Thyroid gland (tissue), 4 donors: ENCODE data around the gene UBQLNL. TPM values are rescaled to one million over a fixed set of nuclear protein-coding genes. Genes with fewer than 3 reads are reported as not detected.

Experiments used
- DNase-seq, 2 donors: peaks; one replicate each; pipeline ENCODE4 v3.0.0-alpha.2; 2019
- H3K27ac ChIP-seq, 3 donors: fragments of 200-600 bp; sonication (generic); 1 replicate in 2 of 3; 2 replicates in 1 of 3; pipeline ENCODE4 v1.5.1; 2016 to 2019; ENCODE audit warnings: mild to moderate bottlenecking in 1 of 3, moderate library complexity in 1 of 3
- H3K27me3 ChIP-seq: fragments of 200-600 bp; sonication (generic); one replicate; pipeline ENCODE4 v1.5.1; 2019
- H3K36me3 ChIP-seq, 2 donors: fragments of 200-600 bp; sonication (generic); one replicate each; pipeline ENCODE4 v1.5.1; 2016 to 2019
- H3K4me1 ChIP-seq, 2 donors: fragments of 200-600 bp; sonication (generic); one replicate each; pipeline ENCODE4 v1.5.1; 2017 to 2019
- H3K4me3 ChIP-seq, 3 donors: fragments of 200-600 bp; sonication (generic); replicated peaks in 1 of 3; 1 replicate in 2 of 3; 2 replicates in 1 of 3; pipeline ENCODE4 v1.5.1; 2016; ENCODE audit warnings: mild to moderate bottlenecking in 1 of 3
- H3K9me3 ChIP-seq: fragments of 200-600 bp; sonication (generic); one replicate; pipeline ENCODE4 v1.5.1; 2017
- POLR2A ChIP-seq, 2 donors: fragments of 450-650 bp; IDR thresholded peaks; one replicate each; pipeline ENCODE4 v1.6.1; 2017; ENCODE audit warnings: antibody characterized with exemption in 2 of 2, mild to moderate bottlenecking in 2 of 2, moderate library complexity in 1 of 2
- WGBS, 2 donors: methylation state at CpG; one replicate each; pipeline ENCODE4 v1.1.5; 2017; 5-methylcytosine and 5-hydroxymethylcytosine counted together
- intact Hi-C: fragments of 100-400 bp; cut with DNase I; formaldehyde crosslinking; loops from one replicate; pipeline ENCODE4 v1.15.1; 2023
- total RNA-seq, 4 donors: library from RNA; depleted of rRNA; stranded (reverse); fragments of >200 nt; gene quantifications; one replicate each; pipeline ENCODE4 v1.2.3, GENCODE V29; 2016
- TF ChIP-seq, protein P1 (sequence below), 6 experiments: fragments of 200-600 bp in 3 of 6; fragments of 450-650 bp in 3 of 6; sonication (generic) in 3 of 6; IDR thresholded peaks; one replicate each; pipeline ENCODE4 v1.5.1; 2016 to 2019; ENCODE audit warnings: antibody characterized with exemption in 6 of 6, mild to moderate bottlenecking in 2 of 6, inconsistent platforms in 1 of 6, moderate library complexity in 1 of 6

The UBQLNL gene
- total RNA-seq, 4 donors from 2014 or later: 0.54 to 2.0 (median 0.87) TPM

DNA sequence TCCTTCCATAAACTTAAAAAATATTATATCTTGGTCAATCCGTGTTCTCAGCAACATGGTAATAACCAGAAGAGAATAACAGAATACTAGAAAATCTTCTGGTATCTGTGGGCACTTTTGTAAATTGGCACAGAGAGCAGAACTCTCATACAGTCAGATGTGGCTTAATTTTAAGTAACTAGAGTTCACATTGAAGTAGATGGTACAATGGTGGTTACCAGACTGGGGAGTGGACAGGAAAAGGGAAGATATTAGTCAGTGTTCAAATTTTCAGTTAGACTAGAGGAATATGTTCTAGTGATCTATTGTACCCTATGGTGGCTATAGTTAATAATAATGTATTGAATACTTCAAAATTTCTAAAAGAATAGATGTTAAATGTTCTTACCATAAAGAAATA lies 24.9 kb upstream of the UBQLNL start:
- Histone ChIP-seq H3K4me3 (no peak overlapping the region), H3K9me3 (no peaks in the 10 kb centered on the region), H3K4me1 (no peaks in the 10 kb centered on the region), H3K27ac (no peak overlapping the region), H3K36me3 (no peaks in the 10 kb centered on the region), H3K27me3 (no peaks in the 10 kb centered on the region)
- TF ChIP-seq, protein P1, sequence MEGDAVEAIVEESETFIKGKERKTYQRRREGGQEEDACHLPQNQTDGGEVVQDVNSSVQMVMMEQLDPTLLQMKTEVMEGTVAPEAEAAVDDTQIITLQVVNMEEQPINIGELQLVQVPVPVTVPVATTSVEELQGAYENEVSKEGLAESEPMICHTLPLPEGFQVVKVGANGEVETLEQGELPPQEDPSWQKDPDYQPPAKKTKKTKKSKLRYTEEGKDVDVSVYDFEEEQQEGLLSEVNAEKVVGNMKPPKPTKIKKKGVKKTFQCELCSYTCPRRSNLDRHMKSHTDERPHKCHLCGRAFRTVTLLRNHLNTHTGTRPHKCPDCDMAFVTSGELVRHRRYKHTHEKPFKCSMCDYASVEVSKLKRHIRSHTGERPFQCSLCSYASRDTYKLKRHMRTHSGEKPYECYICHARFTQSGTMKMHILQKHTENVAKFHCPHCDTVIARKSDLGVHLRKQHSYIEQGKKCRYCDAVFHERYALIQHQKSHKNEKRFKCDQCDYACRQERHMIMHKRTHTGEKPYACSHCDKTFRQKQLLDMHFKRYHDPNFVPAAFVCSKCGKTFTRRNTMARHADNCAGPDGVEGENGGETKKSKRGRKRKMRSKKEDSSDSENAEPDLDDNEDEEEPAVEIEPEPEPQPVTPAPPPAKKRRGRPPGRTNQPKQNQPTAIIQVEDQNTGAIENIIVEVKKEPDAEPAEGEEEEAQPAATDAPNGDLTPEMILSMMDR (IDR thresholded peaks at IDR 0.05): no peak
- TF ChIP-seq POLR2A (IDR thresholded peaks at IDR 0.05): no peak
- WGBS, 2 donors: 30 to 48% methylated on average over 1 of the region's 1 CpG
- no peak for DNase-seq
- intact Hi-C loops: no loop called here

- H3K4me1 ChIP-seq: no peaks in the 10 kb centered on the region
- no peaks in the 10 kb centered on the region for H3K9me3 ChIP-seq
- H3K27ac ChIP-seq: no peak overlapping the region
- no peaks in the 10 kb centered on the region for H3K27me3 ChIP-seq
- H3K4me3 ChIP-seq: no peak overlapping the region
- H3K36me3 ChIP-seq: no peaks in the 10 kb centered on the region
- no peak for DNase-seq
- TF ChIP-seq POLR2A (IDR thresholded peaks at IDR 0.05): no peak
- intact Hi-C loops: no loop called here
These were observed 20.0 kb upstream of the UBQLNL start for GRCh38 chr11:5536482-5536881.

DNA sequence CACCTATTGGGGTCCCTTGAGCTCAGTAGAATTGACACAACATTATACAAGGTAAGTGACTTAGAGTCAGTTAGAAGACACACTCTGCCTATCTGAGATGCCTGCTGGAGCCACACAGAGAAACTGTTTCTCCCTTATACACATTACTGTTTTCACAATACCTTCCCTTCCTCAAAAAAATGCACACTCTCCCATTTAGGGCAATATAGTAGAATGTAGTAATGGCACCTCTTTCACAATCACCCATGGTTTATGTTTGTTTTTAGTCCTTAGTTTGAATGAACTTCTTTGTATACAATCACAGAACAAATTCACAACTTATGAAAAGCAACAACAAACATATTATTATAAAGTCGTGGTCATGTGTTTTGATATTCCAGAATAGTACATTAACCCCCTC lies 17.5 kb upstream of the UBQLNL start:
- WGBS, 2 donors: 67 to 84% methylated on average over 1 of the region's 1 CpG
- intact Hi-C loops: no loop called here
- no peaks in the 10 kb centered on the region for H3K36me3 ChIP-seq
- H3K9me3 ChIP-seq: no peaks in the 10 kb centered on the region
- no peaks in the 10 kb centered on the region for H3K27me3 ChIP-seq
- no peak for TF ChIP-seq POLR2A (IDR thresholded peaks at IDR 0.05)
- TF ChIP-seq, protein P1 (IDR thresholded peaks at IDR 0.05): no peak
- no peak overlapping the region for H3K27ac ChIP-seq
- no peaks in the 10 kb centered on the region for H3K4me1 ChIP-seq
- H3K4me3 ChIP-seq: no peak overlapping the region
- no peak for DNase-seq

DNA sequence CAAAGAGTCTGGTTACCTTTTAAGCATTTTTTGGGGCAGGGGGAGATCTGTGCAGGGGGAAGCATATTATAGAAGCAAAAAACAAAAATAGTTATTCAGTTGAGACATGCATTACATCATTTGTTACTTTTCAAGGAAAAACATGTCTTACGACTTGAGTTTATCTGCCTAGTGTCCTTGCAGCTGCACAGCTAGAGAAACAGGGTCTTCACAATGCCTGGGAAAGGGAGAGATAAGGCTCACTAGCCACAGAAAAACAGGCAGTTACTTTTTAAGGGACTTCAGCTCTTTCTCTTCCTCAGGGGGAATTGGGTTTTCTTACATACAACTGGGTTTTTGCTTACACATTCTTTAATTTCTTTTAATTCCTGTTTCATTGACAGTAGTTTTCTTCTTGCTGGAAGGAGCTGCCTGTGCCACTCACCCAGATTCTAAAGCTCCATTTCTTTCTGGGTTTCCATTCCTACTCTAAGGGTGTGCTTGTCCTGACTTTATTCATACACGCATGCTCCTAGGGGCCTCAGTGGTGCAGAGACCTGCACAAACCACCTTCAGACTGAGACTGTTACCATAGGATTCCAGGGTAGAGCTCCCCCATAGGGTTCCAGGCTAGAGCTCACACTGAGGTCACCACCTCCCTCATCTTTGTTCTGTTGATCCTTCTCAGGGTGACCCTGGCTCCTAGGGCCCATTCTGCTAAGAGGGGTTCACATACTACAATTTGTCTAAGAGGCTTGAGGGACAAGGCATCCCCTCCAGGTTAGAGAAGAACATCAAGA lies 14.7 kb upstream of the UBQLNL start:
- no peak for DNase-seq
- WGBS, 2 donors: 80 to 85% methylated on average over 2 of the region's 2 CpGs
- H3K4me3 ChIP-seq: no peak overlapping the region
- intact Hi-C loops: no loop called here
- no peaks in the 10 kb centered on the region for H3K36me3 ChIP-seq
- no peaks in the 10 kb centered on the region for H3K4me1 ChIP-seq
- TF ChIP-seq, protein P1 (IDR thresholded peaks at IDR 0.05): no peak
- TF ChIP-seq POLR2A (IDR thresholded peaks at IDR 0.05): no peak
- H3K9me3 ChIP-seq: no peaks in the 10 kb centered on the region
- H3K27me3 ChIP-seq: no peaks in the 10 kb centered on the region
- H3K27ac ChIP-seq: no peak overlapping the region

- Histone ChIP-seq H3K4me3 (no peak overlapping the region), H3K36me3 (no peaks in the 10 kb centered on the region), H3K27me3 (no peaks in the 10 kb centered on the region), H3K4me1 (no peaks in the 10 kb centered on the region), H3K27ac (no peak overlapping the region), H3K9me3 (no peaks in the 10 kb centered on the region)
- intact Hi-C loops: no loop called here
- no peak for DNase-seq
- 39 to 63% methylated on average over 1 of the region's 1 CpG for WGBS, 2 donors
- TF ChIP-seq POLR2A (IDR thresholded peaks at IDR 0.05): no peak
- TF ChIP-seq, protein P1 (IDR thresholded peaks at IDR 0.05): no peak
These were observed 12.0 kb upstream of the UBQLNL start for GRCh38 chr11:5528495-5528894.
